ENCODE results near the gene ZDHHC3. TPM values are rescaled to one million over a fixed set of nuclear protein-coding genes. Genes with fewer than 3 reads are reported as not detected.

Gene ZDHHC3
- total RNA-seq, 4 donors from 2014 or later = 98.4 to 139 (median 117) TPM

DNA sequence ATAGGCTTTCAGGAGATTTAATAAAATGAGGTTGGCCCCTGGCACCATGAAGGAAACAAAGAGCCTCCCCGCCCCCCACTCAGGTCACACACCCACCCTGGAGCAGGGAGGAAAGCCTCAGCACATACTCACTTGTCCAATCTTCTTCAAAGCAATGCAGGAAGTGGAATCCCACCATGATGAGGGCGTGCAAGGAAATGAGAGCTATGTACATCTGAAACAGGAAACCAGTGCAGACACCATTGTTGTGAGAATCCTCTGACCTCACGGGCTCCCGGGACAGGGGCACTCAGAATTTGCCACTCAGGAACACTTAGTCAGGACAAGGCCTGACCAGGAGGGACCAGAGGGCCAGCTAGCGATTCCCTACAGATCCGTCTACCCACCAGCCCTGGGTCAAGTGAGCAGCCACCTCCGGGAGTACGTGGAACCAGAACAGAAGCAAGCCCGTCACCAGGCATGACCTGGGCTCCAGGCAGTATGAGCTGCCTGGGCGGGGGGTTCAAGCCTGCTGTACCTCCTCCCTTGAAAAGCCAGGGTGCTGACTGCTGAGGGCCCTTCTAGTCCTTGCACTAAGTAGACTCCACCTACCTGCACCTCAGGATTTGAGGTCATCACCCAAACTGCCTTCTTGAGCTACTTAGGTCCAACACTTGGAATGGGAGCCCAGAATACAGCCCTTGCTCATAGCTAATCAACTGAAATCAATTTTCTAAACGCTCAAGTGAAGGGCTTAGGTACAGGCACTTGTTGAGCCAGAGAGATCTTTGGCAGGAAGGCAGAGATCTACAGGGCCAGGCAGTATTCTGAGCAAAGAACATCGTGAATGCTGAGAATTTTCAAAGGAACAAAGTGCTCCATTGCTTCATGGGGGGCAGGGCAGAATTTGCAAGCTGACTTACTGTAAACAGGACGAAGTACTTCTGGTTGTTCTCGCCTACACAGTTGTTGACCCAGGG, 42.7 kb downstream of the ZDHHC3 start:
- Histone ChIP-seq H3K9me3 (no peaks in the 10 kb centered on the region), H3K27me3 (no peaks in the 10 kb centered on the region), H3K4me1 (no peaks in the 10 kb centered on the region), H3K4me3 (no peak overlapping the region), H3K36me3 (peaks cover 0 to 78% (median 6%) of the 10 kb centered on the region in 3 donors), H3K27ac (peak overlapping the region in 1 of 4 donors; percentile 29)
- DNase-seq (ENCODE audit: low spot score in 2 of 2) = no peak
- TF ChIP-seq, protein P1, sequence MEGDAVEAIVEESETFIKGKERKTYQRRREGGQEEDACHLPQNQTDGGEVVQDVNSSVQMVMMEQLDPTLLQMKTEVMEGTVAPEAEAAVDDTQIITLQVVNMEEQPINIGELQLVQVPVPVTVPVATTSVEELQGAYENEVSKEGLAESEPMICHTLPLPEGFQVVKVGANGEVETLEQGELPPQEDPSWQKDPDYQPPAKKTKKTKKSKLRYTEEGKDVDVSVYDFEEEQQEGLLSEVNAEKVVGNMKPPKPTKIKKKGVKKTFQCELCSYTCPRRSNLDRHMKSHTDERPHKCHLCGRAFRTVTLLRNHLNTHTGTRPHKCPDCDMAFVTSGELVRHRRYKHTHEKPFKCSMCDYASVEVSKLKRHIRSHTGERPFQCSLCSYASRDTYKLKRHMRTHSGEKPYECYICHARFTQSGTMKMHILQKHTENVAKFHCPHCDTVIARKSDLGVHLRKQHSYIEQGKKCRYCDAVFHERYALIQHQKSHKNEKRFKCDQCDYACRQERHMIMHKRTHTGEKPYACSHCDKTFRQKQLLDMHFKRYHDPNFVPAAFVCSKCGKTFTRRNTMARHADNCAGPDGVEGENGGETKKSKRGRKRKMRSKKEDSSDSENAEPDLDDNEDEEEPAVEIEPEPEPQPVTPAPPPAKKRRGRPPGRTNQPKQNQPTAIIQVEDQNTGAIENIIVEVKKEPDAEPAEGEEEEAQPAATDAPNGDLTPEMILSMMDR (IDR thresholded peaks at IDR 0.05) = no peak
- no peak for TF ChIP-seq EP300 (IDR thresholded peaks at IDR 0.05)
- no peak for TF ChIP-seq POLR2A (IDR thresholded peaks at IDR 0.05)
- WGBS, 2 donors = 83 to 85% methylated on average over 14 of the region's 14 CpGs

DNA sequence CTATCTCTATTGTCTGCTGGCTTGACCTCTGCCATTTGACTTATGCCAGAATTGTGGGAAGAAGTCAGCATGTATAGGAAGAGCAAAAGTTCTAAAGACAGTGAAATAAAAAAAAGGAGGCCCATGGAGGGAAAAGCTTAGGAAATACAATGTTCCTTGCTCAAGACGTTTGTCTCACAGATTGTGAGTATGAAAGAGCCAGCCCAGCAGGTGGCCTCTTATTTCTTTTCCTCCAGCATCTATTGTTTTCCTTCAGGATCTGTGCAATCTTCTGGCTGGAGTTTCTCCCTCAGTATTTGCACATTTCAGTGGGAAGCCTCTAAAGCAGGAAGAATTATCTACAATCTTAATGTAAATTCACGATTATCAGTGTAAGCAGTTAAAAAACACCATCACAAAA, 43.7 kb downstream of the ZDHHC3 start:
- 50 to 53% methylated on average over 2 of the region's 2 CpGs for WGBS, 2 donors
- no peak overlapping the region for H3K27ac ChIP-seq
- H3K9me3 ChIP-seq = no peaks in the 10 kb centered on the region
- TF ChIP-seq, protein P1 (IDR thresholded peaks at IDR 0.05) = no peak
- TF ChIP-seq POLR2A (IDR thresholded peaks at IDR 0.05) (no peak), EP300 (IDR thresholded peaks at IDR 0.05) (no peak)
- H3K4me3 ChIP-seq = no peak overlapping the region
- H3K27me3 ChIP-seq = no peaks in the 10 kb centered on the region
- H3K36me3 ChIP-seq = peaks cover 0 to 78% (median 6%) of the 10 kb centered on the region in 3 donors
- H3K4me1 ChIP-seq = no peaks in the 10 kb centered on the region
- no peak for DNase-seq (ENCODE audit: low spot score in 2 of 2)

DNA sequence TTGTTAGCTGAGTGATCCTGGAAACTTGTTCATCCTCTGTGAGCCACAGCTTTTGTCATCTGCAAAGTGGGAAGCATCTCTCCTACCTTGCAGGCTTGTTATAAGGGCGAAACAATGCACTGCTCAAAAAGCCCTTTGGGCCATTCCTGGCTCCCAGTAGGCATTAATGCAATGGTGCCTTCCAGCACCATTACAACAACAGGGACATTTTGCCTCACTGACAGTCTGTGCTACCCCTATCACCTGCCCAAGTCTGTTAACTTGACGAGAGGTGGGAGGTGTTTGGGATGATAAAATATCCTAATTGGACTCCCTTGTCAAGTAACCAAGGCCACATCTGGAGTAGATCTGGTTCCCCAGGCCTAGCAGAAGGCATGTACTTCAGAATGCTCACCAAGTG, 44.2 kb downstream of the ZDHHC3 start:
- Histone ChIP-seq H3K4me3 (no peak overlapping the region), H3K9me3 (no peaks in the 10 kb centered on the region), H3K4me1 (no peaks in the 10 kb centered on the region), H3K36me3 (peaks cover 0 to 79% (median 6%) of the 10 kb centered on the region in 3 donors), H3K27ac (no peak overlapping the region), H3K27me3 (no peaks in the 10 kb centered on the region)
- TF ChIP-seq POLR2A (IDR thresholded peaks at IDR 0.05) = no peak
- no peak for TF ChIP-seq EP300 (IDR thresholded peaks at IDR 0.05)
- TF ChIP-seq, protein P1 (IDR thresholded peaks at IDR 0.05) = no peak
- DNase-seq (ENCODE audit: low spot score in 2 of 2) = no peak
- WGBS, 2 donors = 85% methylated on average over 2 of the region's 2 CpGs

DNA sequence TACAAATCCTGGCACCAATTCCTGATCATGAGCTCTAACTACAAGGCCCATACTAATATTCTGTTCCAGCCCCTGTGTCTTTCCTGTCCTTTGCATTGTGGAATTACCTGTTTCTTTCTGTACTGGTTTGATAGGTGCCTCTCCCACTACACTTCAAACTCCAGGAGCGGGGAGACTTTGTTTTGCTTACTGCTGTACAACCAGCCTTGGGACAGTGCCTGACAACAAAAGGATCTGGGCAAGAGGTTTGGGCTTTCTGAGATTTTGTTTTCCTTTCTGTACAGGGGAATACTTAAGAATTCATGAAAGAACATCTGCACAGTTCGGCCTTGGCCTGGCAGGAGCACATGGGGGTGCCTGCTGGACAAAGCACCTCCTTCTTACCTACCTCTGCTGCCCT, 45.1 kb downstream of the ZDHHC3 start:
- Histone ChIP-seq H3K9me3 (no peaks in the 10 kb centered on the region), H3K4me1 (no peaks in the 10 kb centered on the region), H3K36me3 (peaks cover 0 to 83% (median 6%) of the 10 kb centered on the region in 3 donors), H3K27me3 (no peaks in the 10 kb centered on the region), H3K27ac (peak overlapping the region in 1 of 4 donors; percentile 6), H3K4me3 (no peak overlapping the region)
- WGBS, 2 donors = 92 to 100% methylated on average over 2 of the region's 2 CpGs
- no peak for DNase-seq (ENCODE audit: low spot score in 2 of 2)
- TF ChIP-seq POLR2A (IDR thresholded peaks at IDR 0.05) = no peak
- no peak for TF ChIP-seq EP300 (IDR thresholded peaks at IDR 0.05)
- TF ChIP-seq, protein P1 (IDR thresholded peaks at IDR 0.05) = no peak

DNA sequence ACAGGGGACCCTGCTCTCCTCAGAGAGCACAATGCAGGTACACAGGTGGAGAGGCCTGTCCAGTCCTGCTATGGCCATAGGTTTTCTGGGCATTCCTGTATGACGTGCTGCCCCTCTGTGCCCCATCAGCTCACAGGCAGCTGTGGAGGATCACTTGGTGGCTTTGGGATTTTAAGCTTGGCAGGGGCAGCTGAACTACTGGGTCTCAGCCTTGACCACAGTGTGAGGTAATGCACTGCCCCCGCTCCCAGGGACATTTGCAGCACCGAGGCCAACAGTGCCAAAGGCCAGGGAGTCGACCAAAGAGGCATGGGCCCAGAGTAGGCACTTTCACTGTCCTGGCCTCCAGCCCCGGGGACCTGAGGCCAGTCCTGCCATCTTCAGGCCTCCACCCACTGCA, 46.2 kb downstream of the ZDHHC3 start:
- no peak for TF ChIP-seq EP300 (IDR thresholded peaks at IDR 0.05)
- TF ChIP-seq POLR2A (IDR thresholded peaks at IDR 0.05) = no peak
- TF ChIP-seq, protein P1 (IDR thresholded peaks at IDR 0.05) = no peak
- 93 to 95% methylated on average over 3 to 5 of the region's 5 CpGs for WGBS, 2 donors
- Histone ChIP-seq H3K4me1 (no peaks in the 10 kb centered on the region), H3K27ac (no peak overlapping the region), H3K4me3 (no peak overlapping the region), H3K9me3 (no peaks in the 10 kb centered on the region), H3K27me3 (no peaks in the 10 kb centered on the region), H3K36me3 (peaks cover 0 to 90% (median 6%) of the 10 kb centered on the region in 3 donors)
- DNase-seq (ENCODE audit: low spot score in 2 of 2) = no peak

Data from tibial nerve (tissue), 4 donors.